HCT116 (cell line): ENCODE data around the gene RAB5A.

Experiments
- EZH2 ChIP-seq: fragments of 200-600 bp; sonication (generic); IDR thresholded peaks from 2 replicates; pipeline ENCODE4 v1.6.1; 2017; ENCODE audit warnings: antibody characterized with exemption, mixed run types
- EZH2phosphoT487 ChIP-seq: fragments of 200-600 bp; IDR thresholded peaks from 2 replicates; pipeline ENCODE4 v1.6.1; 2018; ENCODE audit warnings: antibody characterized with exemption, borderline replicate concordance
- FOSL1 ChIP-seq: IDR thresholded peaks from 2 replicates; pipeline ENCODE4 v1.6.1; 2012; ENCODE audit warnings: low read depth
- POLR2A ChIP-seq: IDR thresholded peaks from 2 replicates; pipeline ENCODE4 v1.7.0; 2011; ENCODE audit warnings: borderline replicate concordance; ENCODE audit not compliant: insufficient read depth, insufficient read length; ENCODE audit errors: extremely low read depth
- POLR2AphosphoS5 ChIP-seq: IDR thresholded peaks from 2 replicates; pipeline ENCODE4 v1.6.1; 2011; ENCODE audit warnings: mild to moderate bottlenecking, low read depth, low read length, moderate library complexity
- RAD21 ChIP-seq: IDR thresholded peaks from 2 replicates; pipeline ENCODE4 v1.6.1; 2012; ENCODE audit warnings: low read depth, mild to moderate bottlenecking
- ZFX ChIP-seq: fragments of 450-650 bp; IDR thresholded peaks from 2 replicates; pipeline ENCODE4 v1.6.1; 2017
- ZNF274 ChIP-seq: fragments of 200-500 bp; sonication (Bioruptor generic); IDR thresholded peaks from 2 replicates; pipeline ENCODE4 v1.6.1; 2014; ENCODE audit warnings: mild to moderate bottlenecking, low read depth, low read length, inconsistent platforms
- TF ChIP-seq, protein P1 (sequence below), 3 experiments: fragments of 200-600 bp in 1 of 3; sonication (generic) in 1 of 3; IDR thresholded peaks in 2 of 3; conservative IDR thresholded peaks in 1 of 3; 2 replicates each; pipeline ENCODE4 v1.5.1; 2012 to 2017; ENCODE audit warnings: low read depth in 2 of 3, low read length in 2 of 3, antibody characterized with exemption in 1 of 3, borderline replicate concordance in 1 of 3, control low read depth in 1 of 3, mild to moderate bottlenecking in 1 of 3, mixed read lengths in 1 of 3, mixed run types in 1 of 3, moderate library complexity in 1 of 3; ENCODE audit not compliant: insufficient read depth in 1 of 3
- TF ChIP-seq, protein P2 (sequence below): IDR thresholded peaks from 2 replicates; pipeline ENCODE4 v1.6.1; 2012; ENCODE audit warnings: low read depth

DNA sequence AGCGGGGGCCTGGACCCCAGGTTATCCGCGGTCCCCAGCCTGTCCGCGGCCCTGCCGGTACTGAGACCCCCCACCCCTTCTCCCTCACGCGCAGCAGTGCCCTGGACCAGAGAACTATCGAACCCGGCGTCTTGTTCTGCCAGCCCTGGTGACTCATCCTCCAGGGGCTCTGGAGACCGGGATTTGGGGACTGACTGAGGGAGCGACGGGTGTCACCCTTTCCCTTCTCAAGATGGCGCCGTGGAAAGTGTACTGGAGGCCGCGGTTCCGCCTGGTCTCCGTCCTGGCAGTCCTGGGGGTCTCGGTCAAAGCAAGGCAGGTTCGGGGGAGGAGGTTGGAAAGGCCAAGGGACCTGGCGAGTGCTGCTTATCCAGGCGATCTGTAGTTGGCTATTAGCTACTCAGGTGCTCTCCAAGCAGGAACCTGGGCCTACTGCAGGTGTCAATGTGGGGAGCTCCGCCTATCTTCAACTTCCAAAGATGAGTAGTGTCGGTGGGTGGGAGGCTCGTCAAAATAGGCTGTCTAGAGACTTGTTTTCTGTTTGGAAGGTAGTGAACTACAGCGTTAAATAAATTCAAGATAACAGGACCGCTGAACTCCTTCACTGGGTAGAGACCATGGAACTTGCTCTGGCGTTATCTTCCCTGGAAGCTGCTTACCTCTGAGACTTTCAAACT lies 790 bp downstream of the RAB5A start:
- TF ChIP-seq, protein P1, sequence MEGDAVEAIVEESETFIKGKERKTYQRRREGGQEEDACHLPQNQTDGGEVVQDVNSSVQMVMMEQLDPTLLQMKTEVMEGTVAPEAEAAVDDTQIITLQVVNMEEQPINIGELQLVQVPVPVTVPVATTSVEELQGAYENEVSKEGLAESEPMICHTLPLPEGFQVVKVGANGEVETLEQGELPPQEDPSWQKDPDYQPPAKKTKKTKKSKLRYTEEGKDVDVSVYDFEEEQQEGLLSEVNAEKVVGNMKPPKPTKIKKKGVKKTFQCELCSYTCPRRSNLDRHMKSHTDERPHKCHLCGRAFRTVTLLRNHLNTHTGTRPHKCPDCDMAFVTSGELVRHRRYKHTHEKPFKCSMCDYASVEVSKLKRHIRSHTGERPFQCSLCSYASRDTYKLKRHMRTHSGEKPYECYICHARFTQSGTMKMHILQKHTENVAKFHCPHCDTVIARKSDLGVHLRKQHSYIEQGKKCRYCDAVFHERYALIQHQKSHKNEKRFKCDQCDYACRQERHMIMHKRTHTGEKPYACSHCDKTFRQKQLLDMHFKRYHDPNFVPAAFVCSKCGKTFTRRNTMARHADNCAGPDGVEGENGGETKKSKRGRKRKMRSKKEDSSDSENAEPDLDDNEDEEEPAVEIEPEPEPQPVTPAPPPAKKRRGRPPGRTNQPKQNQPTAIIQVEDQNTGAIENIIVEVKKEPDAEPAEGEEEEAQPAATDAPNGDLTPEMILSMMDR (IDR thresholded peaks at IDR 0.05 in 2 of 3, conservative IDR thresholded peaks at IDR 0.05 in 1 of 3; ENCODE audit: borderline replicate concordance in 1 of 3, insufficient read depth in 1 of 3, low read depth in 2 of 3, low read length in 2 of 3), result no peak
- TF ChIP-seq ZFX (peak; percentile 86), POLR2AphosphoS5 (no peak; the same call in 1 of the 2 replicates), POLR2A (no peak), RAD21 (no peak), EZH2 (no peak), FOSL1 (no peak), EZH2phosphoT487 (no peak), ZNF274 (no peak)
- TF ChIP-seq, protein P2, sequence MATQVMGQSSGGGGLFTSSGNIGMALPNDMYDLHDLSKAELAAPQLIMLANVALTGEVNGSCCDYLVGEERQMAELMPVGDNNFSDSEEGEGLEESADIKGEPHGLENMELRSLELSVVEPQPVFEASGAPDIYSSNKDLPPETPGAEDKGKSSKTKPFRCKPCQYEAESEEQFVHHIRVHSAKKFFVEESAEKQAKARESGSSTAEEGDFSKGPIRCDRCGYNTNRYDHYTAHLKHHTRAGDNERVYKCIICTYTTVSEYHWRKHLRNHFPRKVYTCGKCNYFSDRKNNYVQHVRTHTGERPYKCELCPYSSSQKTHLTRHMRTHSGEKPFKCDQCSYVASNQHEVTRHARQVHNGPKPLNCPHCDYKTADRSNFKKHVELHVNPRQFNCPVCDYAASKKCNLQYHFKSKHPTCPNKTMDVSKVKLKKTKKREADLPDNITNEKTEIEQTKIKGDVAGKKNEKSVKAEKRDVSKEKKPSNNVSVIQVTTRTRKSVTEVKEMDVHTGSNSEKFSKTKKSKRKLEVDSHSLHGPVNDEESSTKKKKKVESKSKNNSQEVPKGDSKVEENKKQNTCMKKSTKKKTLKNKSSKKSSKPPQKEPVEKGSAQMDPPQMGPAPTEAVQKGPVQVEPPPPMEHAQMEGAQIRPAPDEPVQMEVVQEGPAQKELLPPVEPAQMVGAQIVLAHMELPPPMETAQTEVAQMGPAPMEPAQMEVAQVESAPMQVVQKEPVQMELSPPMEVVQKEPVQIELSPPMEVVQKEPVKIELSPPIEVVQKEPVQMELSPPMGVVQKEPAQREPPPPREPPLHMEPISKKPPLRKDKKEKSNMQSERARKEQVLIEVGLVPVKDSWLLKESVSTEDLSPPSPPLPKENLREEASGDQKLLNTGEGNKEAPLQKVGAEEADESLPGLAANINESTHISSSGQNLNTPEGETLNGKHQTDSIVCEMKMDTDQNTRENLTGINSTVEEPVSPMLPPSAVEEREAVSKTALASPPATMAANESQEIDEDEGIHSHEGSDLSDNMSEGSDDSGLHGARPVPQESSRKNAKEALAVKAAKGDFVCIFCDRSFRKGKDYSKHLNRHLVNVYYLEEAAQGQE, result no peak
